GM21381 (cell line): ENCODE data around the gene LIN7C.
"Not testable (repeated sequence)": the region's sequence is repeated elsewhere in the genome, so short reads cannot be mapped to it uniquely, and the experiment has no call there.

Source experiments
- ATAC-seq: cut with Tn5 transposase; IDR thresholded peaks from one replicate; pipeline ENCODE4 v1.9.1; 2021; ENCODE audit warnings: mild to moderate bottlenecking, moderate library complexity; ENCODE audit not compliant: unreplicated experiment

The LIN7C gene

GRCh38 chr11:27451244-27451965 is 55.2 kb downstream of the LIN7C start:
- ATAC-seq: no peak

GRCh38 chr11:27448184-27448540 is 58.4 kb downstream of the LIN7C start:
- ATAC-seq: not testable (repeated sequence)

GRCh38 chr11:27447288-27448183 is 59.0 kb downstream of the LIN7C start:
- no peak for ATAC-seq

- no peak for ATAC-seq
Observed at GRCh38 chr11:27445625-27446024, 60.9 kb downstream of the LIN7C start.

GRCh38 chr11:27444801-27445215 is 61.8 kb downstream of the LIN7C start:
- ATAC-seq: no peak
